ENCODE results near the gene CXCL11. TPM values are rescaled to one million over a fixed set of nuclear protein-coding genes. Genes with fewer than 3 reads are reported as not detected.

Gene CXCL11
- total RNA-seq, 1 experiment from 2014 or later, result not detected

DNA sequence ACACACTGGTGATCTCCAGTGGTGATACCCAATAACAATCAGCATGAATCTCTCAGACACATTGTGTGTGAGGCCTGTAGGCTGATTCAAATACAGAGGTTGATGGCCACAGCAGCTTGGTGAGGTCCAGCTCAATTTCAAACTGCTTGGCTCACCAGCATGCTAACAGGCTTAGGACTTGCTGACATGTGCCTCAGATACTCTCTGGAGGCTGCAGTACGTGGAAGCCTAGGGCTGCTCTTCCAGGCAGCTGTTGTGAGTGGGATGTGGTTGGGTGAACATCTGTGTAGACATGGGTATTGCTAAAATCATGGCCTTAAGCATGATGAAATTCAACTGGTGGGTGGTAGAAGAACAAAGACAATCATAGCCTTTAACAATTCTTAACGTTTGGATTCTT, 32.8 kb downstream of the CXCL11 start:
- Mint-ChIP-seq H3K27ac (no peak overlapping the region), H3K4me1 (no peaks in the 10 kb centered on the region), H3K27me3 (ENCODE audit: low read depth) (no peaks in the 10 kb centered on the region; the same call in 1 of the 2 replicates), H3K9me3 (no peaks in the 10 kb centered on the region), H3K36me3 (ENCODE audit: insufficient read depth in 1 of 3, low read depth in 3 of 3) (no peaks in the 10 kb centered on the region), H3K4me3 (no peak overlapping the region)
- Histone ChIP-seq H2BK15ac (ENCODE audit: low read depth, low read length) (no peak overlapping the region), H3K23ac (ENCODE audit: insufficient read length, low read depth, low read length) (no peak overlapping the region), H4K20me1 (ENCODE audit: control insufficient read depth, insufficient read depth, insufficient read length) (no peaks in the 10 kb centered on the region), H2BK12ac (ENCODE audit: insufficient read length, low read depth, low read length) (no peak overlapping the region), H3K27ac (ENCODE audit: insufficient read length, low read depth, low read length) (no peak overlapping the region), H4K5ac (ENCODE audit: insufficient read length, low read depth, low read length) (no peak overlapping the region), H3K4me2 (ENCODE audit: insufficient read depth, insufficient read length, low read length) (no peak overlapping the region), H2BK20ac (ENCODE audit: low read depth, low read length, poor library complexity, severe bottlenecking) (no peak overlapping the region), H3T11ph (ENCODE audit: low read length) (no peak overlapping the region), H3K79me2 (ENCODE audit: insufficient read depth, low read length) (no peaks in the 10 kb centered on the region), H3K9me3 (ENCODE audit: control insufficient read depth, low read depth, low read length) (no peaks in the 10 kb centered on the region), H4K91ac (ENCODE audit: insufficient read length, low read depth, low read length) (no peak overlapping the region), H2BK5ac (ENCODE audit: insufficient read length, low read length) (no peak overlapping the region), H2AFZ (ENCODE audit: low read length) (no peak overlapping the region), H3K9ac (ENCODE audit: extremely low read depth, insufficient read length, low read length) (no peak overlapping the region), H3K4me1 (ENCODE audit: insufficient read depth, low read length) (no peaks in the 10 kb centered on the region), H2BK120ac (ENCODE audit: low read depth, low read length, poor library complexity, severe bottlenecking) (no peak overlapping the region), H4K8ac (replicated peaks; ENCODE audit: insufficient read length, low read depth, low read length) (no peak overlapping the region), H3K27me3 (ENCODE audit: insufficient read depth, low read length) (no peaks in the 10 kb centered on the region), H3K23me2 (ENCODE audit: insufficient read length, low read depth, low read length, poor library complexity, severe bottlenecking) (no peaks in the 10 kb centered on the region), H2AK5ac (ENCODE audit: insufficient read length, low read length) (no peak overlapping the region), H3K56ac (ENCODE audit: insufficient read length, low read depth, low read length) (no peak overlapping the region), H3K4ac (ENCODE audit: low read depth, low read length) (no peak overlapping the region), H3K79me1 (ENCODE audit: insufficient read depth, low read depth, low read length, poor library complexity, severe bottlenecking) (no peaks in the 10 kb centered on the region), H3K18ac (ENCODE audit: insufficient read length, low read depth, low read length) (no peak overlapping the region), H3K14ac (ENCODE audit: insufficient read depth, low read length) (no peak overlapping the region; the same call in 1 of the 2 replicates)
- TF ChIP-seq, protein P1, sequence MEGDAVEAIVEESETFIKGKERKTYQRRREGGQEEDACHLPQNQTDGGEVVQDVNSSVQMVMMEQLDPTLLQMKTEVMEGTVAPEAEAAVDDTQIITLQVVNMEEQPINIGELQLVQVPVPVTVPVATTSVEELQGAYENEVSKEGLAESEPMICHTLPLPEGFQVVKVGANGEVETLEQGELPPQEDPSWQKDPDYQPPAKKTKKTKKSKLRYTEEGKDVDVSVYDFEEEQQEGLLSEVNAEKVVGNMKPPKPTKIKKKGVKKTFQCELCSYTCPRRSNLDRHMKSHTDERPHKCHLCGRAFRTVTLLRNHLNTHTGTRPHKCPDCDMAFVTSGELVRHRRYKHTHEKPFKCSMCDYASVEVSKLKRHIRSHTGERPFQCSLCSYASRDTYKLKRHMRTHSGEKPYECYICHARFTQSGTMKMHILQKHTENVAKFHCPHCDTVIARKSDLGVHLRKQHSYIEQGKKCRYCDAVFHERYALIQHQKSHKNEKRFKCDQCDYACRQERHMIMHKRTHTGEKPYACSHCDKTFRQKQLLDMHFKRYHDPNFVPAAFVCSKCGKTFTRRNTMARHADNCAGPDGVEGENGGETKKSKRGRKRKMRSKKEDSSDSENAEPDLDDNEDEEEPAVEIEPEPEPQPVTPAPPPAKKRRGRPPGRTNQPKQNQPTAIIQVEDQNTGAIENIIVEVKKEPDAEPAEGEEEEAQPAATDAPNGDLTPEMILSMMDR (conservative IDR thresholded peaks at IDR 0.05), result no peak
- WGBS (ENCODE audit: extremely low coverage, insufficient read length, low lambda C conversion rate), result no CpG with 5 or more reads among the region's 2 CpGs
- DNase-seq, result no peak
